GM23338 (cell line): Measurements from ENCODE around the gene DOCK4. TPM values are rescaled to one million over a fixed set of nuclear protein-coding genes. Genes with fewer than 3 reads are reported as not detected.

Source experiments
- ATAC-seq: fragments of 200-7000 bp; cut with Tn5 transposase; 3 replicates; pipeline ENCODE4 v1.9.1; 2020
- DNase-seq: peaks from one replicate; pipeline ENCODE4 v3.0.0-alpha.2; 2015; ENCODE audit warnings: low spot score
- H2AFZ ChIP-seq: fragments of 200-600 bp; sonication (generic); 2 replicates; pipeline ENCODE4 v1.8.0; 2016; ENCODE audit warnings: antibody characterized with exemption, mild to moderate bottlenecking, moderate library complexity
- H3F3A ChIP-seq: fragments of 200-600 bp; sonication (generic); replicated peaks from 2 replicates; pipeline ENCODE4 v1.8.0; 2017; ENCODE audit warnings: antibody characterized with exemption, mixed run types, low read depth
- H3K27ac ChIP-seq: fragments of 200-600 bp; sonication (generic); 2 replicates; pipeline ENCODE4 v1.6.1; 2016; ENCODE audit warnings: low read depth
- H3K27me3 ChIP-seq: fragments of 200-600 bp; sonication (generic); 2 replicates; pipeline ENCODE4 v1.8.0; 2016; ENCODE audit warnings: mild to moderate bottlenecking, mixed run types, moderate library complexity; ENCODE audit not compliant: insufficient read depth
- H3K36me3 ChIP-seq: fragments of 200-600 bp; sonication (generic); 2 replicates; pipeline ENCODE4 v1.8.0; 2016; ENCODE audit warnings: mild to moderate bottlenecking; ENCODE audit not compliant: insufficient read depth
- H3K4me1 ChIP-seq: fragments of 200-600 bp; sonication (generic); 2 replicates; pipeline ENCODE4 v1.8.0; 2016; ENCODE audit warnings: mild to moderate bottlenecking, moderate library complexity; ENCODE audit not compliant: insufficient read depth
- H3K4me2 ChIP-seq: fragments of 200-600 bp; sonication (generic); 2 replicates; pipeline ENCODE4 v1.7.1; 2017; ENCODE audit warnings: mixed run types
- H3K4me3 ChIP-seq: fragments of 200-600 bp; sonication (generic); 2 replicates; pipeline ENCODE4 v1.6.1; 2016; ENCODE audit warnings: mixed run types
- H3K79me2 ChIP-seq: fragments of 200-600 bp; sonication (generic); replicated peaks from 2 replicates; pipeline ENCODE4 v1.8.0; 2017; ENCODE audit warnings: mild to moderate bottlenecking; ENCODE audit not compliant: insufficient read depth
- H3K9me2 ChIP-seq: fragments of 200-600 bp; sonication (generic); 2 replicates; pipeline ENCODE4 v1.8.0; 2017; ENCODE audit not compliant: insufficient read depth
- H4K20me1 ChIP-seq: fragments of 200-600 bp; sonication (generic); replicated peaks from 2 replicates; pipeline ENCODE4 v1.8.0; 2017; ENCODE audit warnings: mild to moderate bottlenecking; ENCODE audit not compliant: insufficient read depth
- H3K27ac Mint-ChIP-seq: 2 replicates; pipeline ENCODE4 v1.8.0; 2020; ENCODE audit warnings: inconsistent platforms, mild to moderate bottlenecking, moderate library complexity, mixed read lengths
- H3K27me3 Mint-ChIP-seq: 3 replicates; pipeline ENCODE4 v1.8.0; 2022; ENCODE audit warnings: low read depth, mild to moderate bottlenecking, moderate library complexity, mixed read lengths, inconsistent platforms; ENCODE audit not compliant: insufficient read depth, poor library complexity
- H3K36me3 Mint-ChIP-seq: 3 replicates; pipeline ENCODE4 v1.8.0; 2021; ENCODE audit warnings: low read depth, mild to moderate bottlenecking, inconsistent platforms, moderate library complexity, mixed read lengths
- H3K4me1 Mint-ChIP-seq: 3 replicates; pipeline ENCODE4 v1.8.0; 2020; ENCODE audit warnings: mild to moderate bottlenecking, inconsistent platforms, mixed read lengths
- H3K4me3 Mint-ChIP-seq: 3 replicates; pipeline ENCODE4 v1.8.0; 2021; ENCODE audit warnings: moderate library complexity, mild to moderate bottlenecking, inconsistent platforms, mixed read lengths
- H3K9me3 Mint-ChIP-seq: 3 replicates; pipeline ENCODE4 v1.8.0; 2020; ENCODE audit warnings: moderate library complexity, mild to moderate bottlenecking, inconsistent platforms, mixed read lengths
- CREB1 ChIP-seq: fragments of 250-450 bp; sonication (Bioruptor Pico); IDR thresholded peaks from 2 replicates; pipeline ENCODE4 v1.5.0; 2020; ENCODE audit warnings: low read depth, mild to moderate bottlenecking, moderate library complexity
- EZH2 ChIP-seq: fragments of 200-600 bp; sonication (generic); IDR thresholded peaks from one replicate; pipeline ENCODE4 v1.8.0; 2017; ENCODE audit warnings: antibody characterized with exemption, mild to moderate bottlenecking, low read depth; ENCODE audit not compliant: unreplicated experiment
- EZH2phosphoT487 ChIP-seq: fragments of 200-600 bp; sonication (generic); IDR thresholded peaks from one replicate; pipeline ENCODE4 v1.8.1; 2018; ENCODE audit warnings: antibody characterized with exemption; ENCODE audit not compliant: unreplicated experiment
- NANOG ChIP-seq: IDR thresholded peaks from 2 replicates; pipeline ENCODE4 v1.6.1; 2016; ENCODE audit warnings: antibody characterized with exemption, borderline replicate concordance
- POLR2AphosphoS5 ChIP-seq: IDR thresholded peaks from 2 replicates; pipeline ENCODE4 v1.6.1; 2016; ENCODE audit warnings: antibody characterized with exemption, low read depth
- STAT1 ChIP-seq: IDR thresholded peaks from one replicate; pipeline ENCODE4 v1.6.1; 2016; ENCODE audit warnings: antibody characterized with exemption; ENCODE audit not compliant: unreplicated experiment
- ZNF114 ChIP-seq: fragments of 250-450 bp; sonication (Bioruptor Pico); IDR thresholded peaks from 2 replicates; pipeline ENCODE4 v1.5.0; 2020; ENCODE audit warnings: mild to moderate bottlenecking, moderate library complexity
- ZNF331 ChIP-seq: fragments of 250-450 bp; sonication (Bioruptor Pico); IDR thresholded peaks from 2 replicates; pipeline ENCODE4 v1.5.0; 2020; ENCODE audit warnings: low read depth, mild to moderate bottlenecking, moderate library complexity
- polyA plus RNA-seq: library from polyadenylated mRNA; unstranded; fragments of >200 nt; fragmentation: Nextera tagmentation; extraction: Ambion mirVana; gene quantifications from 2 replicates; pipeline ENCODE4 v1.2.1, GENCODE V29; 2016
- total RNA-seq: library from RNA; depleted of rRNA; stranded (reverse); fragments of >200 nt; shearing (Covaris generic); gene quantifications from 2 replicates; pipeline ENCODE4 v1.2.3, GENCODE V29; 2014
- TF ChIP-seq, protein P1 (sequence below), 2 experiments: fragments of 200-600 bp in 1 of 2; sonication (generic) in 1 of 2; conservative IDR thresholded peaks; 2 replicates each; pipeline versions ENCODE4 v1.5.1 to v1.6.1; 2016 to 2017; ENCODE audit warnings: antibody characterized with exemption in 2 of 2, low read depth in 2 of 2, mild to moderate bottlenecking in 2 of 2, moderate library complexity in 1 of 2
- TF ChIP-seq, protein P2 (sequence below): IDR thresholded peaks from 2 replicates; pipeline ENCODE4 v1.6.1; 2016; ENCODE audit warnings: antibody characterized with exemption
- TF ChIP-seq, protein P3 (sequence below): fragments of 250-450 bp; sonication (Bioruptor Pico); IDR thresholded peaks from 2 replicates; pipeline ENCODE4 v1.5.0; 2020; ENCODE audit warnings: mild to moderate bottlenecking, moderate library complexity

Gene DOCK4
- total and polyA plus RNA-seq, 2 experiments from 2014 or later: 6.3 to 33.8 TPM

DNA sequence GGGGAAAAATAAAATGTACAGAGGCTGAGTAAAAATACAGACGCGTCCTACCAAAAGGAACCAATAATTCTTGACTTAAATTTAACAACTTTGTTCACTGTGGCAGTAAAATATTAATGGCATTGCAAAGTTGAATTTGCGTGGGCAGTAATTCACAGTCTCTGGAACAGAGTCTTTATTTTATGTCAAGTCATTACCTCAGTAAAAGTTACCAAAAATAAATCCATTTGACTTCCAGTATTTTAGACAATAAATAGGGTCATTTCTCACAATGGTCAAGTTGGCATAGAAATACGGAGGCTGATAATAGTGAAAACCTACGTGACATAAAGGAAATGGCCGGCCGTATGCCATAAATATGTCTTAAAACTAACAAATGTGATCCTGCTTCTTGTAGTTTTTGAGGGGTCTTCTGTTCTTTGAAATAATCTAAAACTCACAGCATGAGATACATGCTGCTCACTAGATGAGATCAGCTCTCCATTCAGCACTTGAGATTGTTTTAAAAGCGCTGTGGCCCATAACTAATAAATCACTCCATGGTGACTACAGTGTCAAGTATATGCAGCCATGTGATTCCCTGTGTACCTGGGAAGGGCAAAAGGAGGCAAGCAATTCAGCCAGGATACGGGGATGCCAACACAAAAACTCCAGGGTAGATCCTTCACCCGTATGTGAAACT is 75.3 kb downstream of the DOCK4 start:
- Histone ChIP-seq H3K4me2 (no peak overlapping the region), H3K27me3 (no peaks in the 10 kb centered on the region), H3K9me2 (no peaks in the 10 kb centered on the region), H3K27ac (no peak overlapping the region), H4K20me1 (no peaks in the 10 kb centered on the region; the same call in 1 of the 2 replicates), H3K36me3 (no peaks in the 10 kb centered on the region), H3K4me3 (no peak overlapping the region), H3K4me1 (peaks cover 39% of the 10 kb centered on the region), H2AFZ (no peak overlapping the region), H3K79me2 (peaks cover 66% of the 10 kb centered on the region), H3F3A (no peaks in the 10 kb centered on the region)
- Mint-ChIP-seq H3K4me1 (peaks cover 61% of the 10 kb centered on the region), H3K27me3 (peaks cover 2% of the 10 kb centered on the region), H3K36me3 (peaks cover 7% of the 10 kb centered on the region), H3K27ac (peak overlapping the region; percentile 80), H3K4me3 (no peak overlapping the region), H3K9me3 (0 out of 3 replicates have a peak, but pooled peaks cover 3% of the 10 kb centered on the region)
- ATAC-seq (no peak), DNase-seq (no peak)
- TF ChIP-seq CREB1 (CRISPR knock-in tag): no peak
- TF ChIP-seq ZNF114 (CRISPR knock-in tag): no peak
- no peak for TF ChIP-seq NANOG
- no peak for TF ChIP-seq STAT1
- TF ChIP-seq EZH2: no peak

DNA sequence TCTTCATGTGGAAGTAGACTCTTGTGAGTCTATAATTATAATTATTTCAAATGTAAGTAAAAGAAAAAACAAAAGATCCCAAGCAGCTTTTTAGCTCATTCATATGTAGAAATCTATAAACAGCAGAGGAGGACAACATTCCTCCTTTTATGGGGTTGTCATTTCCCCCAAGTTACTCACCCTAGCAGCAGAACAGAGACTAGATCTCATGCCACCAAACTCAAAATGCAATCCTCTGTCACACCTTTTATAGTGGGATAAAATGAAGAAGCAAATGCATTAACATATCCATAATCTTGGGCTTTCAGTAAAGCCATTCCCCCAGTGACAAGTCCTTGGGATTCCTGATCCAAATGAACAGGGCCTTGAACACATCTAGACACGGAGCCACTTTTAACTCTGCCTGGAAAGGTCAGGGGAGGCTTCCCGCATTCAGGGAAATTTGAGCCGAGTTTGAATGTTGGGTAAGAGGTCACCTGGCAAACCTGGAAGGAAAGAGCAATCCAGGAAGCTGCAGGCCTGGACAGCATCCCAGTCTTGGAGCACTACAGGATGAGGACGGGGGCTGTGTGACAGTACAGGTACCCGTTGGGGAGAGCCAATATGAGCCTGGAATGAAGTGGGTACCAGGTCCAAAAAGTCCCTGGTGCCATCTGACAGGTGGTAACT is 76.4 kb downstream of the DOCK4 start:
- no peak overlapping the region for H2AFZ ChIP-seq
- no peak overlapping the region for H3K4me3 ChIP-seq
- peak overlapping the region; percentile 24; the same call in 1 of the 2 replicates for H3K4me2 ChIP-seq
- H3K4me1 Mint-ChIP-seq: peaks cover 53% of the 10 kb centered on the region
- peaks cover 2% of the 10 kb centered on the region for H3K27me3 Mint-ChIP-seq
- H3K27me3 ChIP-seq: no peaks in the 10 kb centered on the region
- peaks cover 33% of the 10 kb centered on the region for H3K4me1 ChIP-seq
- H3K79me2 ChIP-seq: peaks cover 61% of the 10 kb centered on the region
- H3K36me3 ChIP-seq: no peaks in the 10 kb centered on the region
- no peak overlapping the region for H3K27ac Mint-ChIP-seq
- no peaks in the 10 kb centered on the region; the same call in 1 of the 2 replicates for H4K20me1 ChIP-seq
- H3K27ac ChIP-seq: no peak overlapping the region
- DNase-seq: peak; percentile 49
- ATAC-seq: peak; percentile 48; the same call in 1 of the 3 replicates
- TF ChIP-seq ZNF114 (CRISPR knock-in tag) (no peak), ZNF331 (CRISPR knock-in tag) (no peak), EZH2phosphoT487 (no peak), NANOG (no peak), POLR2AphosphoS5 (no peak)
- TF ChIP-seq, protein P1, sequence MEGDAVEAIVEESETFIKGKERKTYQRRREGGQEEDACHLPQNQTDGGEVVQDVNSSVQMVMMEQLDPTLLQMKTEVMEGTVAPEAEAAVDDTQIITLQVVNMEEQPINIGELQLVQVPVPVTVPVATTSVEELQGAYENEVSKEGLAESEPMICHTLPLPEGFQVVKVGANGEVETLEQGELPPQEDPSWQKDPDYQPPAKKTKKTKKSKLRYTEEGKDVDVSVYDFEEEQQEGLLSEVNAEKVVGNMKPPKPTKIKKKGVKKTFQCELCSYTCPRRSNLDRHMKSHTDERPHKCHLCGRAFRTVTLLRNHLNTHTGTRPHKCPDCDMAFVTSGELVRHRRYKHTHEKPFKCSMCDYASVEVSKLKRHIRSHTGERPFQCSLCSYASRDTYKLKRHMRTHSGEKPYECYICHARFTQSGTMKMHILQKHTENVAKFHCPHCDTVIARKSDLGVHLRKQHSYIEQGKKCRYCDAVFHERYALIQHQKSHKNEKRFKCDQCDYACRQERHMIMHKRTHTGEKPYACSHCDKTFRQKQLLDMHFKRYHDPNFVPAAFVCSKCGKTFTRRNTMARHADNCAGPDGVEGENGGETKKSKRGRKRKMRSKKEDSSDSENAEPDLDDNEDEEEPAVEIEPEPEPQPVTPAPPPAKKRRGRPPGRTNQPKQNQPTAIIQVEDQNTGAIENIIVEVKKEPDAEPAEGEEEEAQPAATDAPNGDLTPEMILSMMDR (conservative IDR thresholded peaks at IDR 0.05; ENCODE audit: low read depth in 2 of 2): no peak
- TF ChIP-seq, protein P2, sequence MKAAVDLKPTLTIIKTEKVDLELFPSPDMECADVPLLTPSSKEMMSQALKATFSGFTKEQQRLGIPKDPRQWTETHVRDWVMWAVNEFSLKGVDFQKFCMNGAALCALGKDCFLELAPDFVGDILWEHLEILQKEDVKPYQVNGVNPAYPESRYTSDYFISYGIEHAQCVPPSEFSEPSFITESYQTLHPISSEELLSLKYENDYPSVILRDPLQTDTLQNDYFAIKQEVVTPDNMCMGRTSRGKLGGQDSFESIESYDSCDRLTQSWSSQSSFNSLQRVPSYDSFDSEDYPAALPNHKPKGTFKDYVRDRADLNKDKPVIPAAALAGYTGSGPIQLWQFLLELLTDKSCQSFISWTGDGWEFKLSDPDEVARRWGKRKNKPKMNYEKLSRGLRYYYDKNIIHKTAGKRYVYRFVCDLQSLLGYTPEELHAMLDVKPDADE: no peak
- TF ChIP-seq, protein P3, sequence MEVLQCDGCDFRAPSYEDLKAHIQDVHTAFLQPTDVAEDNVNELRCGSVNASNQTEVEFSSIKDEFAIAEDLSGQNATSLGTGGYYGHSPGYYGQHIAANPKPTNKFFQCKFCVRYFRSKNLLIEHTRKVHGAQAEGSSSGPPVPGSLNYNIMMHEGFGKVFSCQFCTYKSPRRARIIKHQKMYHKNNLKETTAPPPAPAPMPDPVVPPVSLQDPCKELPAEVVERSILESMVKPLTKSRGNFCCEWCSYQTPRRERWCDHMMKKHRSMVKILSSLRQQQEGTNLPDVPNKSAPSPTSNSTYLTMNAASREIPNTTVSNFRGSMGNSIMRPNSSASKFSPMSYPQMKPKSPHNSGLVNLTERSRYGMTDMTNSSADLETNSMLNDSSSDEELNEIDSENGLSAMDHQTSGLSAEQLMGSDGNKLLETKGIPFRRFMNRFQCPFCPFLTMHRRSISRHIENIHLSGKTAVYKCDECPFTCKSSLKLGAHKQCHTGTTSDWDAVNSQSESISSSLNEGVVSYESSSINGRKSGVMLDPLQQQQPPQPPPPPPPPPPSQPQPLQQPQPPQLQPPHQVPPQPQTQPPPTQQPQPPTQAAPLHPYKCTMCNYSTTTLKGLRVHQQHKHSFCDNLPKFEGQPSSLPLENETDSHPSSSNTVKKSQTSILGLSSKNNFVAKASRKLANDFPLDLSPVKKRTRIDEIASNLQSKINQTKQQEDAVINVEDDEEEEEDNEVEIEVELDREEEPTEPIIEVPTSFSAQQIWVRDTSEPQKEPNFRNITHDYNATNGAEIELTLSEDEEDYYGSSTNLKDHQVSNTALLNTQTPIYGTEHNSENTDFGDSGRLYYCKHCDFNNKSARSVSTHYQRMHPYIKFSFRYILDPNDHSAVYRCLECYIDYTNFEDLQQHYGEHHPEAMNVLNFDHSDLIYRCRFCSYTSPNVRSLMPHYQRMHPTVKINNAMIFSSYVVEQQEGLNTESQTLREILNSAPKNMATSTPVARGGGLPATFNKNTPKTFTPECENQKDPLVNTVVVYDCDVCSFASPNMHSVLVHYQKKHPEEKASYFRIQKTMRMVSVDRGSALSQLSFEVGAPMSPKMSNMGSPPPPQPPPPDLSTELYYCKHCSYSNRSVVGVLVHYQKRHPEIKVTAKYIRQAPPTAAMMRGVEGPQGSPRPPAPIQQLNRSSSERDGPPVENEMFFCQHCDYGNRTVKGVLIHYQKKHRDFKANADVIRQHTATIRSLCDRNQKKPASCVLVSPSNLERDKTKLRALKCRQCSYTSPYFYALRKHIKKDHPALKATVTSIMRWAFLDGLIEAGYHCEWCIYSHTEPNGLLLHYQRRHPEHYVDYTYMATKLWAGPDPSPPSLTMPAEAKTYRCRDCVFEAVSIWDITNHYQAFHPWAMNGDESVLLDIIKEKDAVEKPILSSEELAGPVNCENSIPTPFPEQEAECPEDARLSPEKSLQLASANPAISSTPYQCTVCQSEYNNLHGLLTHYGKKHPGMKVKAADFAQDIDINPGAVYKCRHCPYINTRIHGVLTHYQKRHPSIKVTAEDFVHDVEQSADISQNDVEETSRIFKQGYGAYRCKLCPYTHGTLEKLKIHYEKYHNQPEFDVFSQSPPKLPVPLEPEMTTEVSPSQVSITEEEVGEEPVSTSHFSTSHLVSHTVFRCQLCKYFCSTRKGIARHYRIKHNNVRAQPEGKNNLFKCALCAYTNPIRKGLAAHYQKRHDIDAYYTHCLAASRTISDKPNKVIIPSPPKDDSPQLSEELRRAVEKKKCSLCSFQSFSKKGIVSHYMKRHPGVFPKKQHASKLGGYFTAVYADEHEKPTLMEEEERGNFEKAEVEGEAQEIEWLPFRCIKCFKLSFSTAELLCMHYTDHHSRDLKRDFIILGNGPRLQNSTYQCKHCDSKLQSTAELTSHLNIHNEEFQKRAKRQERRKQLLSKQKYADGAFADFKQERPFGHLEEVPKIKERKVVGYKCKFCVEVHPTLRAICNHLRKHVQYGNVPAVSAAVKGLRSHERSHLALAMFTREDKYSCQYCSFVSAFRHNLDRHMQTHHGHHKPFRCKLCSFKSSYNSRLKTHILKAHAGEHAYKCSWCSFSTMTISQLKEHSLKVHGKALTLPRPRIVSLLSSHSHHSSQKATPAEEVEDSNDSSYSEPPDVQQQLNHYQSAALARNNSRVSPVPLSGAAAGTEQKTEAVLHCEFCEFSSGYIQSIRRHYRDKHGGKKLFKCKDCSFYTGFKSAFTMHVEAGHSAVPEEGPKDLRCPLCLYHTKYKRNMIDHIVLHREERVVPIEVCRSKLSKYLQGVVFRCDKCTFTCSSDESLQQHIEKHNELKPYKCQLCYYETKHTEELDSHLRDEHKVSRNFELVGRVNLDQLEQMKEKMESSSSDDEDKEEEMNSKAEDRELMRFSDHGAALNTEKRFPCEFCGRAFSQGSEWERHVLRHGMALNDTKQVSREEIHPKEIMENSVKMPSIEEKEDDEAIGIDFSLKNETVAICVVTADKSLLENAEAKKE: no peak
- H3K4me3 Mint-ChIP-seq: no peak overlapping the region
- no peaks in the 10 kb centered on the region for H3F3A ChIP-seq
- 0 out of 3 replicates have a peak, but pooled peaks cover 3% of the 10 kb centered on the region for H3K9me3 Mint-ChIP-seq
- H3K9me2 ChIP-seq: no peaks in the 10 kb centered on the region
- peaks cover 7% of the 10 kb centered on the region for H3K36me3 Mint-ChIP-seq
